COLO829 (cell line): Measurements from ENCODE around the gene ERGIC2.
"Not testable (repeated sequence)": the region's sequence is repeated elsewhere in the genome, so short reads cannot be mapped to it uniquely, and the experiment has no call there.

Experiments used
- DNase-seq: peaks from one replicate; pipeline ENCODE4 v3.0.0; 2012; ENCODE audit warnings: low spot score

The ERGIC2 gene

DNA sequence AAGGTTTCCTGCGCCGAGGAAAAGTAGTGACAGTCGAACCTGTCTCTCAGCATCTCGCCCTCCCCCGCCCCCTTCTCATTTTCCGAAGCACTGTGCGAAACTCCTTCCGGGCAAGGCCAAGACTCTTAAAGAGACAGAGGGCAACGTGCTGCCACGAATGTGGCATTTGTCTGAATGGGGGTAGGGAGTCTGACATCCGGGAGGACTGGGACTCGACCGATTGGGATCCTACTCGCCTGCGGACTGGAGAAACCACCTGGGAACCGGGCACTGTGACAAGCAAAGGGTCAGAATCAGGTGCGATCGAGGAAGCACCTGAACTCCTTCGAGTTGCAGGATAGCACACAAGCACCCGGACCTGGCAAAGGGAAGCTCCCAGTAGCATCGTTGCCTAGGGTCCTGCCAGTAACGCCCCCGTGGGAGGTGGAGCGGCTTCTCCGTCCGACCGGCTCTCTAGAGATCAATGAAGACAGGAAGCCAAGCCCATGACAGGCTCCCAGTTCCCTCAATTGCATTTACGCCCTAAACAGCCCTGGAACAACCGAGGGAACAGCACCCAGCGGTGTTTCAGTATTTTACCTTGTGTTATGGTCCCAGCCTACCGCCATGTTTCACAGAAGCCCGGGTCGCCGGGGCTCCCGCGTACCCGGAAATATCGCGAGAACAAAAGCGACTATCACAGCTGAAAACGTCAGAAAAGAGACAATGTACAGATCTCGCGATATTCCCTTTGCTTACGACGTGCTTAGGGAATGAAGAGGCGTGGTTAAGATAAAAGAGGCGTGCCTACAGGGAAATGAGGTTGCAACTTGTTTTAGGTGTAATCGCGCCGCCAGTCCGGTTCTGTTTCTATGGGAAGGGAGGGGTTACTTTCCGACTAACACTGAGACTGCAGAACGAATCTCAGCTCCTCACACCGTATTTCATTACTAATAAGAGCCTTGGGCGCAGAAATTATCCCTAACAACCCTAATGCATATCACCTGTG is at the start of gene ERGIC2:
Gene ERGIC2, minus strand, starts transcription at position 637 of the 988 bp plus-strand sequence. CDS start 9,539 bp downstream, outside the sequence.
- DNase-seq = peak; percentile 97

DNA sequence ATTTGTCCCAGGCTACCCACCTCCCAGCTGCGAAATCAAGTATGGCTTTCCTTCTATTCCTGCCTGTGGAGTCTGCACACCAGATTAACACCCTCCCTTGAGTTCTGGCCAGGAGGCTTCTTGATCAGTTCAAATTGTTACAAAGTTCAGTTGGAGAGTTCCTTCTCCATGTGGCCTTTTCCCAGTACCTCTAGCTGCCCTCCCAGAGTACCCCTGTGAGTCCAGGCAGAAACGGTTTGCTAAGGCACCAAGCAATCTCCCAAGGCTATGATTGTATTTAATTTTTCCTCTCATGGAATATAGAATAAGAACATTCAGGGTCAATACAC is 49.7 kb upstream of the ERGIC2 start:
- no peak for DNase-seq

- DNase-seq = no peak
Measured at GRCh38 chr12:29429999-29430715, 49.2 kb upstream of the ERGIC2 start.

GRCh38 chr12:29428633-29429032 is 47.7 kb upstream of the ERGIC2 start:
- DNase-seq = peak; percentile 28

DNA sequence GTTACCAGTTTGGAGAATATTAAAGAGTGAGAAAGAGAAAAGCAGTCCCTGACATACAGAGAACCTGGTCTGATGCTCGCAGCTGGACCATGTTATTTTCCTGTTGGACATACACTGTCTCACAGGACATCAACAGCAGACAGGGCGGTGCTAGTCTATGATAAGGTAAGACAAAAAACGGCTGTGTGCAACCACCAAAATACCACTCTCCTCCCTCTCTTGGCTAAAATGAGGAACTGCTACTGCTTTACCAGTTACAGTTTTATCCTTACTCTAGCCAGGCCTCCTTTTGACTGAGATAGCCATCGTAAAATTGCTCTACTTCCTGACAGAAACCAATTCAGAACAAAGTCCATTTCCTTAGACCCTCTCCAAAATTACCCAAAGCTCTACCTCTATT is 47.0 kb upstream of the ERGIC2 start:
- DNase-seq = no peak

- DNase-seq = no peak
Measured at GRCh38 chr12:29426498-29426897, 45.5 kb upstream of the ERGIC2 start.

- no peak for DNase-seq
Measured at GRCh38 chr12:29425722-29426121, 44.8 kb upstream of the ERGIC2 start.

GRCh38 chr12:29416748-29417147 is 35.8 kb upstream of the ERGIC2 start:
- DNase-seq = no peak

DNA sequence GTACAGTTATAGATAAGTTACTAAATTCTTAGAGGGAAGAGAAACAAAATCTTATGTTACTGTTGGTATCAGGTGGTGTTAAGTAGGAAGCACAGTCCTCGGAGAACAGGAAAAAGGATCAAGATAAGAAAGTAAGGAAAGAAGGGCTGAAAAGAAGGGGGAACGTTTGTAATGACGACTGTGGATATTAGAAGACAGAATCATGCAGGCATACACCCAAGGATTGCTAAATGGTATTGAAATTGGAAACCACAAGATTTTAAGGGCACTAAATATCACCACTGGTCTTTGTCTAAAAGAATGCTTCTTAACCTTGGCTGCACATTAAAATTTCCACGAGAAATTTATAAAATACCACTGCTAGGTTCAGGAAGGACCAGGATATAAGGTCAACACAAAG is 34.1 kb upstream of the ERGIC2 start:
- DNase-seq = no peak

DNA sequence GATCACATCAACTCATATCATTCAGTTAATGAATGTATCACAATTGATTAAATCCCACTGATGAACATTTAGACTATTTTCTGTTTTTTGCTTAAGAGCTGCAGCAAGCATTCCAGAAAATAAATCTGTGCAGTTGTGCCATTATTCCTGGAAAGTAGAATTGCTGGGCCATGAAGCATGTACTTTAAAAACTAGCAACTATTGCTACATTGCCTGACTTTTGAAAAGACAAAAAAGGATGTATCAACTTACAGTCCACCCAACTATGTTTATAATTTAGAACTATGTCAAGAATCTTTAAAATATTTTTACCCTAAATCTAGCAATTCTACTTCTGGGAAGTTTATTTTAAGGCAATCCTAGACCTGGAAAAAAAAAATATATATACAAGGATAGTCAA is 33.4 kb upstream of the ERGIC2 start:
- DNase-seq = no peak

DNA sequence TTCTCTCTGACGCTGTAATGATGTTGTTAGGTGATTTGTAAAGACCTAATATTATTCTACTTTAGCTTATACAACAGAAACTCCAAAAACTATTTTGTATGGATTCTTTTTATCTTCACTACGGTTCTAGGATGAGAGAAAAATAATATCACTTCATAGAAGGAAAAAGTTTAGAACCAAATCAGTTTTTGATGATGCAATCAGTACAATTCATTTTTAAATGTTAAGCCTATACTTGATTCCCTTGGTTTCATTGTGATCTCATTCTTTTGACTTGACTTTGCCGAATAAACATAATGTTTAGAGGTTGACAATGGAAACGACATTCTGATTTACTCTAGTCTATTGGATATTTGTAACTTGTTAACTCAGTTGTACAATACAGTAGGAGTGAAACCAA is 24.6 kb upstream of the ERGIC2 start:
- no peak for DNase-seq

GRCh38 chr12:29403991-29404390 is 23.0 kb upstream of the ERGIC2 start:
- no peak for DNase-seq

- DNase-seq = no peak
Measured at GRCh38 chr12:29402437-29402836, 21.5 kb upstream of the ERGIC2 start.

DNA sequence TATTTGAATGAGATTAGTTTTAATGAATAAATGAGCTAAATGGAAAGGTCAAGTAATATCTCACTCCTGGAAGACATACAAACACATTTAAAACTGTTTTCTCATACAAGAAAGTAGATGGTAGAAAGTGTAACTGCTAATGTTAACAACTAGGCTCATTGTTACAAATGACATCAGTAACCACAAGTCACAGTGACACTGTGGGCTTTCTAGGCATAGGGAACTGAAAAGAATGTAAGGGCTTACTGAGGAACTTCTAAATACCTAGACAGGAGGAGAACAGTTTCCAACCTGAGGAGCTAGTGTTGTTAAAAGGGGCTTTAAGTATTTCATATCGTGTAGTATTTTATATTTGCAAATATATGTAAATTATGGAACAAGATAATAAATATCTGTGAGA is 17.5 kb upstream of the ERGIC2 start:
- DNase-seq = no peak

DNA sequence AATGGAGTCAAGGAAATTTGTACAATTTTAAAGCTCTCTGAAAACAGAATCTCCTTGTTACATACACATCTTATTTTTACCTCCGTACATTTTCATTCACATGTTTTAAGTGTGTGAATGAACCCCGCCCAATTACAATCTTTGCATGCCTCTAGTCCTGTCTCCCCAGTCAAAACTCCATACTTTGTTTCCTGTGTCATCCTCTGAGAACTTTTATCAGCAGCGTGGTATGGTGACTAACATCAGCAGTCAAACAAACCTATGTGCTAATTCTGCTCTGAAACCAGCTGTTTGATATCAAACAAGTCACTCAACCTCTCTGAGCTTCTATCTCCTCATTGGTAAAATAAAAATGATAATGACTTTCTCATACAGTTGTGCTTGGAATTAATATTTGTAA is 15.8 kb upstream of the ERGIC2 start:
- no peak for DNase-seq

DNA sequence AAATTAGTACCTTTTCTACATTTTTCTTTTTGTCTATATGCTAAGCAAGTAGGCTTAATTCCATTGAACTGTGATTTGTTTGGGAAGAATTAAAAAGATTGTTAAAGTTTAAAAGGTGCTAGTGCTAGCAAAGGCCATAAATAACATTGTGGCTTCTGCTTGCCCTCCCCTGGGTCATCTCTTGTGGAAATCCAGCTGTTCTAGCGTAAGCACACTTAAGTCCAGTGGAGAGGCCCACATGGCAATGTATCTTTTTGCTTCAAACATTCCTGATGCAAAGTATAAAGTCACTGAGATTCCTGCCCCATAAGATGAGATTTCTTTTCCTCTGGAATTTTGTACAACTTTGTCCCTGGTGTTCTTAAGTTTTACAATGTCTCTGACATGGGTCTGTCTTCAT is 14.4 kb upstream of the ERGIC2 start:
- DNase-seq = no peak

DNA sequence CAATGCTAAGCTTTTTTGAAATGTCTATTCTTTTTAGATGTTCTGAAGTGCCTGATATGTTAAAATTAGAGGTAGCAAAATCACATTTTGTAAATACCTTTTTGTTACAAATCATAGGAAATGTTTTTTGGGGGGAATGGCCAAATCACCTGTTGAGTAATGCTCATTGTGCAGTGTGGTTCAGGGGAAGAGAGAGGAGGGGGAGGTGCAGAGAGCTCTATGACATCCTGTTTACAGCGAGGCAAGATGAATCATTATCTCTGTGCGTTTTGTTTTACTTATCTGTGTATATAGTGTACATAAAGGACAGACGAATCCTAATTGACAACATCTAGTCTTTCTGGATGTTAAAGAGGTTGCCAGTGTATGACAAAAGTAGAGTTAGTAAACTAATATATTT is 9.4 kb upstream of the ERGIC2 start:
- DNase-seq = not testable (repeated sequence)

DNA sequence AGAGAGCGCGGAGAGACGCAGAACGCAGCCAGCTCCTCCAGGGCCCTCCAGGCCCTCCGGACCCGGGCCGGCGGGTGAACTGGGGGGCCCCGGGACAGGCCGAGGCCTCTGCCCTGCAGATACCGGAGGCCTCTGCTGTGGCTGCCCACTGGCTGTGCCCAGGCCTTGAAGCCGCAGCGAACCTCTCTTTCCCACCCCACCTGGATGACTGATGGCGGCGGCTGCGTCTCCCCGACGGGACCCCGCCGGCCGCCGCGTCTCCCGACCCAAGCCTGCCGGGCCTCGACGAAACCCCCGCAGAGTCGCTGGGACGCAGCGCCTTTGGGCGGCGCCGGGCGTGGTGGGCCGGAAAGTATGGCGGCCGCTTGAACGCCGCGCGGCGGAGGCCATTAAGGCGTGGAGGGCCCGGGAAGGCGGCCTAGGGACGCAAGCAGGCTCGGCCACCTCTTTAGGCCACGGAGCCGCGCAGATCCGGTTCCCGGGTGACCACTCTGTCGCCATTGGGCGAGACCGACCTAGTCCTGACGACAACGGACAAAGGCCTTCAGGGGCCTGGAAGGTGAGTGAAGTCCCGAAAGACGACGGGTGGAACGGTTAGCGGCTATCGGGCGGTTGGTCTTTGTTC is 8.4 kb upstream of the ERGIC2 start:
- DNase-seq = no peak

DNA sequence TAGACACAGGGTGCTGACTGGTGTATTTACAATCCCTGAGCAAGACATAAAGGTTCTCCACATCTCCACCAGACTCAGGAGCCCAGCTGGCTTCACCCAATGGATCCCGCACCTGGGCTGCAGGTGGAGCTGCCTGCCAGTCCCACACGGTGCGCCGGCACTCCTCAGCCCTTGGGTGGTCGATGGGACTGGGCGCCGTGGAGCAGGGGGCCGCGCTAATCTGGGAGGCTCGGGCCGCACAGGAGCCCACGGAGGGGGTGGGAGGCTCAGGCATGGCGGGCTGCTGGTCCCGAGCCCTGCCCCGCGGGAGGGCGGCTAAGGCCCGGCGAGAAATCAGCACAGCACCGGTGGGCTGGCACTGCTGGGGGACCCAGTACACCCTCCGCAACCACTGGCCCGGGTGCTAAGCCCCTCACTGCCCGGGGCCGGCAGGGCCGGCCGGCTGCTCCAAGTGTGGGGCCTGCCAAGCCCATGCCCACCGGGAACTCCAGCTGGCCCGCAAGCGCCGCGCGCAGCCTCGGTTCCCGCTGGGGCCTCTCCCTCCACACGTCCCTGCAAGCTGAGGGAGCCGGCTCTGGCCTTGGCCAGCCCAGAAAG is 5.2 kb upstream of the ERGIC2 start:
- not testable (repeated sequence) for DNase-seq

DNA sequence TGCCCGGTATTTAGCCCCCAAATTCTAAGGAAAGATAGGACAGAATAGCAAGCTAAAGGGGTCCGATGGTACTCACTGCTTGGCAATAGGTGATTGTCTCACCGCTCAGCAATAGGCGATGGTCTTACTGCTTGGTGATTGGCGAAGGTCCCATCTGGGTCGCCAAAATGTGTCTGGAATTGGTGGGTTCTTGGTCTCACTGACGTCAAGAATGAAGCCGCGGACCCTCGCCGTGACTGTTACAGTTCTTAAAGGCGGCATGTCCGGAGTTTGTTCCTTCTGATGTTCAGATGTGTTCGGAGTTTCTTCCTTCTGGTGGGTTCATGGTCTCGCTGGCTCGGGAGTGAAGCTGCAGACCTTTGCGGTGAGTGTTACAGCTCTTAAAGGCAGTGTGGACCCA is 4.2 kb upstream of the ERGIC2 start:
- DNase-seq = not testable (repeated sequence)

- DNase-seq = no peak
Measured at GRCh38 chr12:29382251-29382650, 1.3 kb upstream of the ERGIC2 start.

DNA sequence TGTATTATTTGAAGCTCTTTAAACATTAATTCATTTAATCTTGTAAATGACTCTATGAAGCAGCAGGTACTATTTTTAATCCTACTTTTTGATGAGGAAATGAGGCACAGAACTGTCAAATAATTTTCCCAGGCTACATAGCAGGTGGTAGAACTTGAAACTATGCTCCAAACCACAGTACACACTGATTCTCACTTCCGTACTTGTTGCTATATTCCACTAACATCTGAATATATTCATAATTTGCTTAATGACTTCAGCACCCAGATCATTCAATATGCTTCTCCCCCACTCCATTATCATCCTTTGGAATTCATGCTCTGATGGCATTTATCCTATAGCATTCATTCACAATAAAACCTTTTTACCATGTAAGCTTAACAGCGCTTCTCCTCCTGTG is 4.9 kb downstream of the ERGIC2 start:
- no peak for DNase-seq
